RWPE1 (cell line): ENCODE data around the gene TMIGD1.
A peak's percentile ranks its signal among the peaks of the same experiment; 100 is the strongest.

Experiments used
- CTCF ChIA-PET: fragments of 350-600 bp; sonication (Branson Sonifier 250); formaldehyde crosslinking; extraction: SDS; loops from one replicate; lab custom pipeline; 2021; lab: Yijun Ruan, JAX
- POLR2A ChIA-PET: fragments of 400-600 bp; formaldehyde crosslinking; extraction: SDS; loops from one replicate; lab custom pipeline; 2020; ENCODE audit warnings: antibody characterized with exemption; ENCODE audit not compliant: low non-redundant PET; lab: Yijun Ruan, JAX
- DNase-seq: peaks from one replicate; pipeline ENCODE4 v3.0.0; 2012; ENCODE audit warnings: low spot score
- H3K27ac ChIP-seq: fragments of 450-650 bp; 2 replicates; pipeline ENCODE4 v1.5.1; 2017
- CTCF ChIP-seq: fragments of 450-650 bp; conservative IDR thresholded peaks from 2 replicates; pipeline ENCODE4 v1.5.1; 2017; ENCODE audit warnings: low read depth, mild to moderate bottlenecking

The TMIGD1 gene

GRCh38 chr17:30337393-30337999 is 3.6 kb upstream of the TMIGD1 start:
- ChIA-PET POLR2A (no interaction called here), CTCF (interaction anchor here (0.7 to 2.4 kb wide), 3 partner anchors 10 to 232 kb away, joined by 3 to 11 read pairs (median 3); no protein-coding TSS in a partner anchor)
- DNase-seq = no peak
- no peak for TF ChIP-seq CTCF
- no peak overlapping the region for H3K27ac ChIP-seq

DNA sequence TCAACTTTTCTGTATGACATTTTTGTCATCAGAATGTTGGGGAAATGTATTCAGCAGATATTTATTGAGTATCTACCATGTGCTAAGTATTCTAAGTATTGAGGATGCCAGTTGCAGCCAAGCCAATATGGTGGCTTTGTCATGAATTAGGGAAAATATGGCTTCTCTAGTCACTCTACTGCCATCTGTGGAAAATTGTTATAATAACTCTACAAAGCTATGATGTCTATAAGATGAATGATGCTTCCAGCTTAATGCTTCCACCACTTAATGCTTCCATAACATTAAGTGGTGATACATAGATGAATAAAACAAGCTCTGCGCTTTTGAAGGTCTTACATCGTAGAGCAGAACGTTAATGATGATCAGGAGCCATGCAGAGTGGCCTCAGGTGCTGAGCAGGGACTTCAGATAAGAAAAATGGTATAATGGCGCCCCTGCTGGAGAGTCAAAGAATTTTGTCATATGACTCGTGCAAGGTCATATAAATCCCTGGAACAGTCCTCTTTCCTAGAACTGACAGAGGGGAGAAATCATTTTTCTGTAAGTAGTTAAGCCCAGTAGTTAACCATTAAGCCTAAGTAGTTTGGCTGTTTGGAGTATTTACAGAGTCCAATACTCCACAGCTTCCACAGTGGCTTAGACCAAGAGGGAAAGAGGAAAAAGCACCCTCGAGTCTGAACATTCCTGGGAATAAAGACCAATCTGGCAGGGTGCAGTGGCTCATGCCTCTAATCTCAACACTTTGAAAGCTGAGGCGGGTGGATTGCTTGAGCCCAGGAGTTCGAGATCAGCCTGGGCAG is 2.7 kb upstream of the TMIGD1 start:
- ChIA-PET CTCF (interaction anchor here (0.6 to 2.4 kb wide), 11 partner anchors 9 to 232 kb away, joined by 3 to 13 read pairs (median 3); partner anchors contain the start of gene BLMH), POLR2A (no interaction called here)
- no peak overlapping the region for H3K27ac ChIP-seq
- DNase-seq = peak; percentile 30
- TF ChIP-seq CTCF = peak; percentile 59; the same call in 1 of the 2 replicates

DNA sequence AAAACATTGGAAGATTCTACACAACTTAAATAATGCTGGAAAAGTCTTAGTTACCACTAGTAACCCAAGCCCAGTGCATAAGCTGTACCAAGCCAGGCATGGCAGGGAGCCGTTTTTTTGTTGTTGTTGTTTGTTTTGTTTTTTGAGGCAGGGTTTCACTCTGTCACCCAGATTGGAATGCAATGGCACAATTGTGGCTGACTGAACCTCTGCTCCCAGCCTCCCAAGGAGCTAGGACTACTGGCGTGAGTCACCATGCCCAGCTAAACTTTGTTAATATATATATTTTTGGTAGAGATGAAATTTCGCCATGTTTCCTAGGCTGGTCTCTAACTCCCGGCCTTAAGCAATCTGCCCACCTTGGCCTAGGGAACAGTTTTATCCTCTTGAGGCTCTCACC is 564 bp upstream of the TMIGD1 start:
- no peak for TF ChIP-seq CTCF
- H3K27ac ChIP-seq = no peak overlapping the region
- no peak for DNase-seq
- POLR2A ChIA-PET = interaction anchor here (0.6 kb wide), 1 partner anchor 220 kb away, joined by 3 read pairs; no protein-coding TSS in a partner anchor
- CTCF ChIA-PET = no interaction called here

- POLR2A ChIA-PET = no interaction called here
- CTCF ChIA-PET = interaction anchor here (0.6 kb wide), 2 partner anchors 27 to 124 kb away, joined by 3 to 5 read pairs; no protein-coding TSS in a partner anchor
- no peak for DNase-seq
- no peak for TF ChIP-seq CTCF
- no peak overlapping the region for H3K27ac ChIP-seq
These were observed 1.8 kb downstream of the TMIGD1 start for GRCh38 chr17:30332057-30332542.

- POLR2A ChIA-PET = no interaction called here
- CTCF ChIA-PET = interaction anchor here (1.3 kb wide), 1 partner anchor 13 kb away, joined by 3 read pairs; no protein-coding TSS in a partner anchor
- no peak overlapping the region for H3K27ac ChIP-seq
- DNase-seq = no peak
- no peak for TF ChIP-seq CTCF
These were observed 7.0 kb downstream of the TMIGD1 start for GRCh38 chr17:30326809-30327208.

- no peak overlapping the region for H3K27ac ChIP-seq
- POLR2A ChIA-PET = no interaction called here
- no peak for DNase-seq
- TF ChIP-seq CTCF = no peak
- CTCF ChIA-PET = interaction anchor here (0.6 kb wide), 1 partner anchor 89 kb away, joined by 3 read pairs; the partner anchor contains the start of gene SLC6A4
These were observed 9.1 kb downstream of the TMIGD1 start for GRCh38 chr17:30324723-30325122.
